Astrocyte (in vitro differentiated cells and primary cell): ENCODE measurements around the gene NANOS2. TPM values are rescaled to one million over a fixed set of nuclear protein-coding genes. Genes with fewer than 3 reads are reported as not detected.
A peak's percentile ranks its signal among the peaks of the same experiment; 100 is the strongest.

Experiments used
- DNase-seq: peaks from one replicate; pipeline ENCODE4 v3.0.0-alpha.2; 2010; ENCODE audit warnings: low read depth
- FAIRE-seq: peaks from 2 replicates; lab custom pipeline; 2011; peaks lifted over from hg19 to GRCh38; lab: Jason Lieb, UNC
- H2AFZ ChIP-seq: 2 replicates; pipeline ENCODE4 v1.6.0; 2012; ENCODE audit warnings: low read depth, low read length, inconsistent platforms
- H3K27ac ChIP-seq: 2 replicates; pipeline ENCODE4 v1.5.1; 2011; ENCODE audit warnings: low read depth, low read length, inconsistent platforms
- H3K27me3 ChIP-seq: 2 replicates; pipeline ENCODE4 v1.6.0; 2011; ENCODE audit warnings: low read length, inconsistent platforms; ENCODE audit not compliant: insufficient read depth
- H3K36me3 ChIP-seq: 2 replicates; pipeline ENCODE4 v1.5.1; 2011; ENCODE audit warnings: low read length, inconsistent platforms; ENCODE audit not compliant: insufficient read depth
- H3K4me1 ChIP-seq: 2 replicates; pipeline ENCODE4 v1.5.1; 2011; ENCODE audit warnings: low read length, inconsistent platforms; ENCODE audit not compliant: insufficient read depth
- H3K4me2 ChIP-seq: 2 replicates; pipeline ENCODE4 v1.6.0; 2012; ENCODE audit warnings: low read length, inconsistent platforms
- H3K4me3 ChIP-seq: 2 replicates; pipeline ENCODE4 v1.5.1; 2011; ENCODE audit warnings: low read depth, mild to moderate bottlenecking, low read length, inconsistent platforms; ENCODE audit not compliant: insufficient read depth
- H3K79me2 ChIP-seq: 2 replicates; pipeline ENCODE4 v1.6.0; 2012; ENCODE audit warnings: mild to moderate bottlenecking, low read length, inconsistent platforms; ENCODE audit not compliant: insufficient read depth
- H3K9ac ChIP-seq: 2 replicates; pipeline ENCODE4 v1.6.0; 2012; ENCODE audit warnings: mild to moderate bottlenecking, low read length, inconsistent platforms
- H3K9me3 ChIP-seq: 2 replicates; pipeline ENCODE4 v1.5.1; 2012; ENCODE audit warnings: low read depth, mild to moderate bottlenecking, low read length, inconsistent platforms; ENCODE audit not compliant: insufficient read depth
- H4K20me1 ChIP-seq: 2 replicates; pipeline ENCODE4 v1.6.0; 2012; ENCODE audit warnings: low read length, inconsistent platforms; ENCODE audit not compliant: insufficient read depth
- H3K27ac Mint-ChIP-seq: one replicate; pipeline ENCODE4 v1.8.0; 2021; ENCODE audit warnings: mild to moderate bottlenecking, mixed read lengths; ENCODE audit not compliant: unreplicated experiment
- H3K27me3 Mint-ChIP-seq: one replicate; pipeline ENCODE4 v1.8.0; 2021; ENCODE audit warnings: low read depth, mixed read lengths; ENCODE audit not compliant: unreplicated experiment
- H3K36me3 Mint-ChIP-seq: one replicate; pipeline ENCODE4 v1.8.0; 2021; ENCODE audit warnings: low read depth, mixed read lengths; ENCODE audit not compliant: unreplicated experiment
- H3K4me1 Mint-ChIP-seq: one replicate; pipeline ENCODE4 v1.8.0; 2021; ENCODE audit warnings: low read depth, mixed read lengths; ENCODE audit not compliant: unreplicated experiment
- H3K4me3 Mint-ChIP-seq: one replicate; pipeline ENCODE4 v1.8.0; 2021; ENCODE audit warnings: mild to moderate bottlenecking, moderate library complexity, mixed read lengths; ENCODE audit not compliant: unreplicated experiment
- H3K9me3 Mint-ChIP-seq: one replicate; pipeline ENCODE4 v1.8.0; 2021; ENCODE audit warnings: mild to moderate bottlenecking, mixed read lengths; ENCODE audit not compliant: unreplicated experiment
- CTCF ChIP-seq: IDR thresholded peaks from 2 replicates; pipeline ENCODE4 v1.5.1; 2011; ENCODE audit warnings: low read depth, mild to moderate bottlenecking, inconsistent platforms, low read length, moderate library complexity; ENCODE audit not compliant: insufficient read depth
- EZH2 ChIP-seq: IDR thresholded peaks from 2 replicates; pipeline ENCODE4 v1.6.1; 2012; ENCODE audit warnings: mild to moderate bottlenecking, low read length, inconsistent platforms; ENCODE audit not compliant: insufficient read depth
- total RNA-seq: library from RNA; stranded (reverse); gene quantifications from 2 replicates; pipeline ENCODE4 v1.2.1, GENCODE V29; 2021

Gene NANOS2
- total RNA-seq, 1 donor from 2014 or later, result not detected

GRCh38 chr19:45940515-45940805 lies 25.9 kb upstream of the NANOS2 start:
- Mint-ChIP-seq H3K27me3 (peaks cover 10% of the 10 kb centered on the region), H3K4me1 (no peaks in the 10 kb centered on the region), H3K36me3 (peaks cover 24% of the 10 kb centered on the region), H3K27ac (no peak overlapping the region), H3K4me3 (no peak overlapping the region), H3K9me3 (peaks cover 3% of the 10 kb centered on the region)
- FAIRE-seq (no peak), DNase-seq (no peak)
- Histone ChIP-seq H2AFZ (no peak overlapping the region), H3K79me2 (no peaks in the 10 kb centered on the region), H3K4me2 (no peak overlapping the region), H3K9me3 (no peaks in the 10 kb centered on the region), H3K27me3 (peaks cover 3% of the 10 kb centered on the region), H3K27ac (no peak overlapping the region), H3K9ac (no peak overlapping the region), H3K4me3 (no peak overlapping the region), H3K36me3 (no peaks in the 10 kb centered on the region), H3K4me1 (no peaks in the 10 kb centered on the region), H4K20me1 (no peaks in the 10 kb centered on the region)
- TF ChIP-seq CTCF (no peak), EZH2 (no peak)

GRCh38 chr19:45939792-45940514 lies 25.4 kb upstream of the NANOS2 start:
- no peak for FAIRE-seq
- no peaks in the 10 kb centered on the region for H3K4me1 ChIP-seq
- no peak overlapping the region for H2AFZ ChIP-seq
- Mint-ChIP-seq H3K27me3 (peaks cover 14% of the 10 kb centered on the region), H3K9me3 (peaks cover 3% of the 10 kb centered on the region), H3K36me3 (peaks cover 22% of the 10 kb centered on the region), H3K27ac (no peak overlapping the region), H3K4me1 (no peaks in the 10 kb centered on the region), H3K4me3 (no peak overlapping the region)
- H3K9ac ChIP-seq, result no peak overlapping the region
- no peak overlapping the region for H3K4me3 ChIP-seq
- no peaks in the 10 kb centered on the region for H3K79me2 ChIP-seq
- DNase-seq, result no peak
- no peak overlapping the region for H3K27ac ChIP-seq
- H3K27me3 ChIP-seq, result peaks cover 3% of the 10 kb centered on the region
- no peak for TF ChIP-seq EZH2
- no peak for TF ChIP-seq CTCF
- no peaks in the 10 kb centered on the region for H4K20me1 ChIP-seq
- no peak overlapping the region for H3K4me2 ChIP-seq
- no peaks in the 10 kb centered on the region for H3K9me3 ChIP-seq
- no peaks in the 10 kb centered on the region for H3K36me3 ChIP-seq

- no peak overlapping the region for H3K27ac ChIP-seq
- Mint-ChIP-seq H3K27me3 (peaks cover 14% of the 10 kb centered on the region), H3K4me3 (no peak overlapping the region), H3K36me3 (peaks cover 18% of the 10 kb centered on the region), H3K4me1 (no peaks in the 10 kb centered on the region), H3K9me3 (peaks cover 3% of the 10 kb centered on the region), H3K27ac (no peak overlapping the region)
- H3K4me3 ChIP-seq, result no peak overlapping the region
- no peak overlapping the region for H3K9ac ChIP-seq
- H3K27me3 ChIP-seq, result peaks cover 3% of the 10 kb centered on the region
- DNase-seq (no peak), FAIRE-seq (peak; percentile 34)
- no peak overlapping the region for H2AFZ ChIP-seq
- H3K36me3 ChIP-seq, result no peaks in the 10 kb centered on the region
- no peaks in the 10 kb centered on the region for H3K79me2 ChIP-seq
- no peaks in the 10 kb centered on the region for H4K20me1 ChIP-seq
- no peaks in the 10 kb centered on the region for H3K9me3 ChIP-seq
- H3K4me2 ChIP-seq, result no peak overlapping the region
- H3K4me1 ChIP-seq, result no peaks in the 10 kb centered on the region
- TF ChIP-seq CTCF (no peak), EZH2 (no peak)
Observed at GRCh38 chr19:45938733-45939319, 24.2 kb upstream of the NANOS2 start.
